ENCODE measurements around the gene ATG3. TPM values are rescaled to one million over a fixed set of nuclear protein-coding genes. Genes with fewer than 3 reads are reported as not detected.

The ATG3 gene
- total RNA-seq, 1 experiment from 2014 or later, result 60.1 TPM

DNA sequence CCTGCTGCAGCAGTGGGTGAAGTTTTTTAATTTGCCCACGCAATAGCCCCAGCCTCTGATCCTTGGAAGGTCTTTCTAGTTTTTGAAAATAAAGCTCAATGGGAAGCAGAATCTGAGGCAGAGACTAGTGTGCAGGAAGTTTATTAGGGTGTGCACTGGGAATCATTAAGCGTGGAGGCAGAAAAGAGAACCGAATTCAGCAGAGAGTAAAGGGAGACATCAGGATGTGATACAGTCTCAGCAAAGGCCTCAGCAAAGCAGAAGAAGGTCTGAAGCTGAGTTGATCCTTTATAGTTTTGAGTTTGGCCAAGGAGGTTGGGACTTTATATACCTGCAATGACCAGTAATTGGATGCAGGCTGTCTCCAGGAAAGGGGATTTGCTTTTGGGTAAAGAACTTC is 57.6 kb downstream of the ATG3 start:
- H3K27me3 Mint-ChIP-seq (ENCODE audit: low read depth), result peaks cover 4% of the 10 kb centered on the region
- ATAC-seq (no peak), DNase-seq (ENCODE audit: low spot score) (no peak)
- peaks cover 5% of the 10 kb centered on the region for H3K36me3 Mint-ChIP-seq
- H3K4me1 Mint-ChIP-seq, result peaks cover 4% of the 10 kb centered on the region
- no peak overlapping the region for H3K27ac Mint-ChIP-seq
- ChIA-PET POLR2A (interaction anchor here (0.5 kb wide), 1 partner anchor 451 kb away, joined by 3 read pairs; no protein-coding TSS in a partner anchor), CTCF (interaction anchor here (1.1 kb wide), 1 partner anchor 176 kb away, joined by 3 read pairs; no protein-coding TSS in a partner anchor)
- H3K9me3 Mint-ChIP-seq, result peaks cover 17% of the 10 kb centered on the region
- TF ChIP-seq HMGA2 (CRISPR knock-in tag; IDR thresholded peaks at IDR 0.05) (no peak), SMAD4 (CRISPR knock-in tag; IDR thresholded peaks at IDR 0.05) (no peak)
- H3K4me3 Mint-ChIP-seq, result no peak overlapping the region

DNA sequence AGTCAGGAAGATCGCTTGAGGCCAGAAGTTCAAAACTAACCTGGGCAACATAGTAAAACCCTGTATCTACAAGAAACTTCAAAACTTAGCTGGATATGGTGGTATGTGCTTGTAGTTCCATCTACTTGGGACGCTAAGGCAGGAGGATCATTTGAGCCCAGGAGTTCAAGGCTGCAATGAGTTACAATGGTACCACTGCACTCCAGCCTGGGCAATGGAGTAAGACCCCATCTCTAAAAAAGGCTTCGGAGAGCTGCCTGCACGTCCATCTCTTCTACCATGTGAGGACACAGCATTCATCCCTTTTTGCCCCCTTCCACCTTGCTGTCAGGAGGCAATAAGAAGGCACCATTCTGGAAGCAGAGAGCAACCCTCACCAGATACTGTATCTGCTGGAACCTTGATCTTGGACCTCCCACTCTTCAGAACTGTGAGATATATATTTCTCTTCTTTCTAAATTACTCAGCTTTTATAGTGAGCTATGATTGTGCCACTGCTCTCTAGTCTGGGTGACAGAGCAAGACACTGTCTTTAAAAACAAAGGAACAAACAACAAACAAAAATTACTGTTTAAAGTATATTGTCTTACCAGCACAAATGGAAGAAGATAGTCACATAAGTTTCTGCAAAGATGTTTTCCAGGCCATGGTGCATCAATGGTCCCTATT is 58.3 kb downstream of the ATG3 start:
- H3K27ac Mint-ChIP-seq, result no peak overlapping the region
- DNase-seq (ENCODE audit: low spot score), result no peak
- no peak overlapping the region for H3K4me3 Mint-ChIP-seq
- ATAC-seq, result no peak
- H3K4me1 Mint-ChIP-seq, result peaks cover 4% of the 10 kb centered on the region
- ChIA-PET CTCF (interaction anchor here (1.1 kb wide), 1 partner anchor 175 kb away, joined by 3 read pairs; no protein-coding TSS in a partner anchor), POLR2A (no interaction called here)
- H3K9me3 Mint-ChIP-seq, result peaks cover 10% of the 10 kb centered on the region
- no peaks in the 10 kb centered on the region; the same call in 1 of the 2 replicates for H3K36me3 Mint-ChIP-seq
- peaks cover 4% of the 10 kb centered on the region for H3K27me3 Mint-ChIP-seq (ENCODE audit: low read depth)
- TF ChIP-seq ZNF121 (CRISPR knock-in tag; IDR thresholded peaks at IDR 0.05) (peak; percentile 79; the same call in 1 of the 2 replicates), ZNF317 (CRISPR knock-in tag; IDR thresholded peaks at IDR 0.05; ENCODE audit: borderline replicate concordance, low read depth) (no peak)
- TF ChIP-seq, protein P1, sequence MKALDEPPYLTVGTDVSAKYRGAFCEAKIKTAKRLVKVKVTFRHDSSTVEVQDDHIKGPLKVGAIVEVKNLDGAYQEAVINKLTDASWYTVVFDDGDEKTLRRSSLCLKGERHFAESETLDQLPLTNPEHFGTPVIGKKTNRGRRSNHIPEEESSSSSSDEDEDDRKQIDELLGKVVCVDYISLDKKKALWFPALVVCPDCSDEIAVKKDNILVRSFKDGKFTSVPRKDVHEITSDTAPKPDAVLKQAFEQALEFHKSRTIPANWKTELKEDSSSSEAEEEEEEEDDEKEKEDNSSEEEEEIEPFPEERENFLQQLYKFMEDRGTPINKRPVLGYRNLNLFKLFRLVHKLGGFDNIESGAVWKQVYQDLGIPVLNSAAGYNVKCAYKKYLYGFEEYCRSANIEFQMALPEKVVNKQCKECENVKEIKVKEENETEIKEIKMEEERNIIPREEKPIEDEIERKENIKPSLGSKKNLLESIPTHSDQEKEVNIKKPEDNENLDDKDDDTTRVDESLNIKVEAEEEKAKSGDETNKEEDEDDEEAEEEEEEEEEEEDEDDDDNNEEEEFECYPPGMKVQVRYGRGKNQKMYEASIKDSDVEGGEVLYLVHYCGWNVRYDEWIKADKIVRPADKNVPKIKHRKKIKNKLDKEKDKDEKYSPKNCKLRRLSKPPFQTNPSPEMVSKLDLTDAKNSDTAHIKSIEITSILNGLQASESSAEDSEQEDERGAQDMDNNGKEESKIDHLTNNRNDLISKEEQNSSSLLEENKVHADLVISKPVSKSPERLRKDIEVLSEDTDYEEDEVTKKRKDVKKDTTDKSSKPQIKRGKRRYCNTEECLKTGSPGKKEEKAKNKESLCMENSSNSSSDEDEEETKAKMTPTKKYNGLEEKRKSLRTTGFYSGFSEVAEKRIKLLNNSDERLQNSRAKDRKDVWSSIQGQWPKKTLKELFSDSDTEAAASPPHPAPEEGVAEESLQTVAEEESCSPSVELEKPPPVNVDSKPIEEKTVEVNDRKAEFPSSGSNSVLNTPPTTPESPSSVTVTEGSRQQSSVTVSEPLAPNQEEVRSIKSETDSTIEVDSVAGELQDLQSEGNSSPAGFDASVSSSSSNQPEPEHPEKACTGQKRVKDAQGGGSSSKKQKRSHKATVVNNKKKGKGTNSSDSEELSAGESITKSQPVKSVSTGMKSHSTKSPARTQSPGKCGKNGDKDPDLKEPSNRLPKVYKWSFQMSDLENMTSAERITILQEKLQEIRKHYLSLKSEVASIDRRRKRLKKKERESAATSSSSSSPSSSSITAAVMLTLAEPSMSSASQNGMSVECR (CRISPR knock-in tag; IDR thresholded peaks at IDR 0.05; ENCODE audit: borderline replicate concordance), result no peak

DNA sequence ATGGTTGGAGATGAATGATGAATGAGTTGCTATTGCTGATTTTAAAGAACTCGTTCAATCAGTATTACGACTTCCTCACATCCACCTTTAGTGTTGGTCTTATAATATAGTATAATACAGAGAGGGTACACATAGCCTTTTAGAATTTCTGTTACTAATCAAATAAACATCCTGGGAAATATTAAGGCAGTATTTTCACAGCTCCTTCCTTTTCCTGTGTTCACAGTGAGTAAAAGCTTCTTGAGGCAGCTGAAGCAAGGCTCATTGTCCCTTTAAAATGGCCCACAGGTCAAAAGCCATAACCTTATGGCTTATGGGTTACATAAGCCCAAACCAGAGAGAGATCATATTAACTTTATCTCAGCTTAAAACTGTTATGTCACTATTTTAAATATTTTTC is 61.1 kb downstream of the ATG3 start:
- POLR2A ChIA-PET, result no interaction called here
- no peak for DNase-seq (ENCODE audit: low spot score)
- no peak for ATAC-seq
- no peak for TF ChIP-seq ZNF232 (CRISPR knock-in tag; IDR thresholded peaks at IDR 0.05)
- TF ChIP-seq CBFB (CRISPR knock-in tag; IDR thresholded peaks at IDR 0.05; ENCODE audit: low read depth), result no peak
- TF ChIP-seq, protein P2, sequence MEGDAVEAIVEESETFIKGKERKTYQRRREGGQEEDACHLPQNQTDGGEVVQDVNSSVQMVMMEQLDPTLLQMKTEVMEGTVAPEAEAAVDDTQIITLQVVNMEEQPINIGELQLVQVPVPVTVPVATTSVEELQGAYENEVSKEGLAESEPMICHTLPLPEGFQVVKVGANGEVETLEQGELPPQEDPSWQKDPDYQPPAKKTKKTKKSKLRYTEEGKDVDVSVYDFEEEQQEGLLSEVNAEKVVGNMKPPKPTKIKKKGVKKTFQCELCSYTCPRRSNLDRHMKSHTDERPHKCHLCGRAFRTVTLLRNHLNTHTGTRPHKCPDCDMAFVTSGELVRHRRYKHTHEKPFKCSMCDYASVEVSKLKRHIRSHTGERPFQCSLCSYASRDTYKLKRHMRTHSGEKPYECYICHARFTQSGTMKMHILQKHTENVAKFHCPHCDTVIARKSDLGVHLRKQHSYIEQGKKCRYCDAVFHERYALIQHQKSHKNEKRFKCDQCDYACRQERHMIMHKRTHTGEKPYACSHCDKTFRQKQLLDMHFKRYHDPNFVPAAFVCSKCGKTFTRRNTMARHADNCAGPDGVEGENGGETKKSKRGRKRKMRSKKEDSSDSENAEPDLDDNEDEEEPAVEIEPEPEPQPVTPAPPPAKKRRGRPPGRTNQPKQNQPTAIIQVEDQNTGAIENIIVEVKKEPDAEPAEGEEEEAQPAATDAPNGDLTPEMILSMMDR (IDR thresholded peaks at IDR 0.05), result no peak
- TF ChIP-seq, protein P3, sequence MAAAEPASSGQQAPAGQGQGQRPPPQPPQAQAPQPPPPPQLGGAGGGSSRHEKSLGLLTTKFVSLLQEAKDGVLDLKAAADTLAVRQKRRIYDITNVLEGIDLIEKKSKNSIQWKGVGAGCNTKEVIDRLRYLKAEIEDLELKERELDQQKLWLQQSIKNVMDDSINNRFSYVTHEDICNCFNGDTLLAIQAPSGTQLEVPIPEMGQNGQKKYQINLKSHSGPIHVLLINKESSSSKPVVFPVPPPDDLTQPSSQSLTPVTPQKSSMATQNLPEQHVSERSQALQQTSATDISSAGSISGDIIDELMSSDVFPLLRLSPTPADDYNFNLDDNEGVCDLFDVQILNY (CRISPR knock-in tag; IDR thresholded peaks at IDR 0.05), result no peak
- TF ChIP-seq, protein P4, sequence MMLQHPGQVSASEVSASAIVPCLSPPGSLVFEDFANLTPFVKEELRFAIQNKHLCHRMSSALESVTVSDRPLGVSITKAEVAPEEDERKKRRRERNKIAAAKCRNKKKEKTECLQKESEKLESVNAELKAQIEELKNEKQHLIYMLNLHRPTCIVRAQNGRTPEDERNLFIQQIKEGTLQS (CRISPR knock-in tag; conservative IDR thresholded peaks at IDR 0.05), result no peak
- TF ChIP-seq, protein P5, sequence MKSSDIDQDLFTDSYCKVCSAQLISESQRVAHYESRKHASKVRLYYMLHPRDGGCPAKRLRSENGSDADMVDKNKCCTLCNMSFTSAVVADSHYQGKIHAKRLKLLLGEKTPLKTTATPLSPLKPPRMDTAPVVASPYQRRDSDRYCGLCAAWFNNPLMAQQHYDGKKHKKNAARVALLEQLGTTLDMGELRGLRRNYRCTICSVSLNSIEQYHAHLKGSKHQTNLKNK (CRISPR knock-in tag; IDR thresholded peaks at IDR 0.05), result no peak
- TF ChIP-seq, protein P1 (CRISPR knock-in tag; IDR thresholded peaks at IDR 0.05; ENCODE audit: borderline replicate concordance), result no peak
- TF ChIP-seq, protein P6, sequence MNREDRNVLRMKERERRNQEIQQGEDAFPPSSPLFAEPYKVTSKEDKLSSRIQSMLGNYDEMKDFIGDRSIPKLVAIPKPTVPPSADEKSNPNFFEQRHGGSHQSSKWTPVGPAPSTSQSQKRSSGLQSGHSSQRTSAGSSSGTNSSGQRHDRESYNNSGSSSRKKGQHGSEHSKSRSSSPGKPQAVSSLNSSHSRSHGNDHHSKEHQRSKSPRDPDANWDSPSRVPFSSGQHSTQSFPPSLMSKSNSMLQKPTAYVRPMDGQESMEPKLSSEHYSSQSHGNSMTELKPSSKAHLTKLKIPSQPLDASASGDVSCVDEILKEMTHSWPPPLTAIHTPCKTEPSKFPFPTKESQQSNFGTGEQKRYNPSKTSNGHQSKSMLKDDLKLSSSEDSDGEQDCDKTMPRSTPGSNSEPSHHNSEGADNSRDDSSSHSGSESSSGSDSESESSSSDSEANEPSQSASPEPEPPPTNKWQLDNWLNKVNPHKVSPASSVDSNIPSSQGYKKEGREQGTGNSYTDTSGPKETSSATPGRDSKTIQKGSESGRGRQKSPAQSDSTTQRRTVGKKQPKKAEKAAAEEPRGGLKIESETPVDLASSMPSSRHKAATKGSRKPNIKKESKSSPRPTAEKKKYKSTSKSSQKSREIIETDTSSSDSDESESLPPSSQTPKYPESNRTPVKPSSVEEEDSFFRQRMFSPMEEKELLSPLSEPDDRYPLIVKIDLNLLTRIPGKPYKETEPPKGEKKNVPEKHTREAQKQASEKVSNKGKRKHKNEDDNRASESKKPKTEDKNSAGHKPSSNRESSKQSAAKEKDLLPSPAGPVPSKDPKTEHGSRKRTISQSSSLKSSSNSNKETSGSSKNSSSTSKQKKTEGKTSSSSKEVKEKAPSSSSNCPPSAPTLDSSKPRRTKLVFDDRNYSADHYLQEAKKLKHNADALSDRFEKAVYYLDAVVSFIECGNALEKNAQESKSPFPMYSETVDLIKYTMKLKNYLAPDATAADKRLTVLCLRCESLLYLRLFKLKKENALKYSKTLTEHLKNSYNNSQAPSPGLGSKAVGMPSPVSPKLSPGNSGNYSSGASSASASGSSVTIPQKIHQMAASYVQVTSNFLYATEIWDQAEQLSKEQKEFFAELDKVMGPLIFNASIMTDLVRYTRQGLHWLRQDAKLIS (CRISPR knock-in tag; IDR thresholded peaks at IDR 0.05; ENCODE audit: borderline replicate concordance), result no peak

More for the DNA sequence above, 61.1 kb downstream of the ATG3 start:
- H3K4me1 Mint-ChIP-seq, result peaks cover 4% of the 10 kb centered on the region
- no peaks in the 10 kb centered on the region for H3K36me3 Mint-ChIP-seq
- no peaks in the 10 kb centered on the region for H3K9me3 Mint-ChIP-seq
- H3K4me3 Mint-ChIP-seq, result no peak overlapping the region
- CTCF ChIA-PET, result no interaction called here
- no peak overlapping the region for H3K27ac Mint-ChIP-seq
- peaks cover 4% of the 10 kb centered on the region for H3K27me3 Mint-ChIP-seq (ENCODE audit: low read depth)
